GM21447 (cell line): ENCODE results near the gene CCNI2.

Experiments used
- ATAC-seq: cut with Tn5 transposase; IDR thresholded peaks from one replicate; pipeline ENCODE4 v1.9.1; 2021; ENCODE audit not compliant: unreplicated experiment

CCNI2 gene

GRCh38 chr5:132746954-132747615 lies at the start of gene CCNI2:
TSS of gene CCNI2 (plus strand) at chr5:132747426. CDS start at chr5:132747496, 70 bp downstream.
- ATAC-seq: peak; percentile 40

GRCh38 chr5:132704875-132705274 lies 42.4 kb upstream of the CCNI2 start:
- no peak for ATAC-seq

GRCh38 chr5:132708645-132709044 lies 38.6 kb upstream of the CCNI2 start:
- no peak for ATAC-seq

- ATAC-seq: no peak
Observed at GRCh38 chr5:132714456-132715307, 32.5 kb upstream of the CCNI2 start.

- ATAC-seq: no peak
Observed at GRCh38 chr5:132718544-132719312, 28.5 kb upstream of the CCNI2 start.

- ATAC-seq: no peak
Observed at GRCh38 chr5:132725745-132726144, 21.5 kb upstream of the CCNI2 start.

- ATAC-seq: no peak
Observed at GRCh38 chr5:132729896-132730295, 17.3 kb upstream of the CCNI2 start.

- no peak for ATAC-seq
Observed at GRCh38 chr5:132733499-132734148, 13.6 kb upstream of the CCNI2 start.

- ATAC-seq: no peak
Observed at GRCh38 chr5:132734687-132735086, 12.5 kb upstream of the CCNI2 start.

- peak; percentile 92 for ATAC-seq
Observed at GRCh38 chr5:132736853-132737833, 10.1 kb upstream of the CCNI2 start, which contains the start of gene KIF3A. TSS of gene KIF3A (minus strand) at chr5:132737546. CDS start at chr5:132737419, 127 bp downstream.

GRCh38 chr5:132737982-132738681 lies 9.1 kb upstream of the CCNI2 start:
- no peak for ATAC-seq

GRCh38 chr5:132739232-132739631 lies 8.0 kb upstream of the CCNI2 start:
- ATAC-seq: no peak

- ATAC-seq: no peak
Observed at GRCh38 chr5:132742158-132742557, 5.1 kb upstream of the CCNI2 start.

- no peak for ATAC-seq
Observed at GRCh38 chr5:132742626-132743025, 4.6 kb upstream of the CCNI2 start.

- no peak for ATAC-seq
Observed at GRCh38 chr5:132744659-132745058, 2.6 kb upstream of the CCNI2 start.

- no peak for ATAC-seq
Observed at GRCh38 chr5:132746592-132746953, 653 bp upstream of the CCNI2 start.

GRCh38 chr5:132747616-132748440 lies 602 bp downstream of the CCNI2 start:
- ATAC-seq: no peak

- no peak for ATAC-seq
Observed at GRCh38 chr5:132748522-132749000, 1.3 kb downstream of the CCNI2 start.
